Rectal smooth muscle tissue (tissue), 1 donor: ENCODE results near the gene GIT1.
A peak's percentile ranks its signal among the peaks of the same experiment; 100 is the strongest.

Source experiments
- H3K27ac ChIP-seq: one replicate; pipeline ENCODE4 v1.7.0; 2013; ENCODE audit warnings: low read depth, low read length, inconsistent platforms
- H3K27me3 ChIP-seq: one replicate; pipeline ENCODE4 v1.7.0; 2013; ENCODE audit warnings: low read length; ENCODE audit not compliant: control insufficient read depth, insufficient read depth
- H3K36me3 ChIP-seq: one replicate; pipeline ENCODE4 v1.7.0; 2013; ENCODE audit warnings: low read length; ENCODE audit not compliant: control insufficient read depth, insufficient read depth
- H3K4me1 ChIP-seq: one replicate; pipeline ENCODE4 v1.7.0; 2013; ENCODE audit warnings: low read length; ENCODE audit not compliant: control insufficient read depth, insufficient read depth
- H3K4me3 ChIP-seq: one replicate; pipeline ENCODE4 v1.7.0; 2013; ENCODE audit warnings: low read length
- H3K9ac ChIP-seq: one replicate; pipeline ENCODE4 v1.7.0; 2013; ENCODE audit warnings: low read length

GIT1 gene, protein sequence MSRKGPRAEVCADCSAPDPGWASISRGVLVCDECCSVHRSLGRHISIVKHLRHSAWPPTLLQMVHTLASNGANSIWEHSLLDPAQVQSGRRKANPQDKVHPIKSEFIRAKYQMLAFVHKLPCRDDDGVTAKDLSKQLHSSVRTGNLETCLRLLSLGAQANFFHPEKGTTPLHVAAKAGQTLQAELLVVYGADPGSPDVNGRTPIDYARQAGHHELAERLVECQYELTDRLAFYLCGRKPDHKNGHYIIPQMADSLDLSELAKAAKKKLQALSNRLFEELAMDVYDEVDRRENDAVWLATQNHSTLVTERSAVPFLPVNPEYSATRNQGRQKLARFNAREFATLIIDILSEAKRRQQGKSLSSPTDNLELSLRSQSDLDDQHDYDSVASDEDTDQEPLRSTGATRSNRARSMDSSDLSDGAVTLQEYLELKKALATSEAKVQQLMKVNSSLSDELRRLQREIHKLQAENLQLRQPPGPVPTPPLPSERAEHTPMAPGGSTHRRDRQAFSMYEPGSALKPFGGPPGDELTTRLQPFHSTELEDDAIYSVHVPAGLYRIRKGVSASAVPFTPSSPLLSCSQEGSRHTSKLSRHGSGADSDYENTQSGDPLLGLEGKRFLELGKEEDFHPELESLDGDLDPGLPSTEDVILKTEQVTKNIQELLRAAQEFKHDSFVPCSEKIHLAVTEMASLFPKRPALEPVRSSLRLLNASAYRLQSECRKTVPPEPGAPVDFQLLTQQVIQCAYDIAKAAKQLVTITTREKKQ

DNA sequence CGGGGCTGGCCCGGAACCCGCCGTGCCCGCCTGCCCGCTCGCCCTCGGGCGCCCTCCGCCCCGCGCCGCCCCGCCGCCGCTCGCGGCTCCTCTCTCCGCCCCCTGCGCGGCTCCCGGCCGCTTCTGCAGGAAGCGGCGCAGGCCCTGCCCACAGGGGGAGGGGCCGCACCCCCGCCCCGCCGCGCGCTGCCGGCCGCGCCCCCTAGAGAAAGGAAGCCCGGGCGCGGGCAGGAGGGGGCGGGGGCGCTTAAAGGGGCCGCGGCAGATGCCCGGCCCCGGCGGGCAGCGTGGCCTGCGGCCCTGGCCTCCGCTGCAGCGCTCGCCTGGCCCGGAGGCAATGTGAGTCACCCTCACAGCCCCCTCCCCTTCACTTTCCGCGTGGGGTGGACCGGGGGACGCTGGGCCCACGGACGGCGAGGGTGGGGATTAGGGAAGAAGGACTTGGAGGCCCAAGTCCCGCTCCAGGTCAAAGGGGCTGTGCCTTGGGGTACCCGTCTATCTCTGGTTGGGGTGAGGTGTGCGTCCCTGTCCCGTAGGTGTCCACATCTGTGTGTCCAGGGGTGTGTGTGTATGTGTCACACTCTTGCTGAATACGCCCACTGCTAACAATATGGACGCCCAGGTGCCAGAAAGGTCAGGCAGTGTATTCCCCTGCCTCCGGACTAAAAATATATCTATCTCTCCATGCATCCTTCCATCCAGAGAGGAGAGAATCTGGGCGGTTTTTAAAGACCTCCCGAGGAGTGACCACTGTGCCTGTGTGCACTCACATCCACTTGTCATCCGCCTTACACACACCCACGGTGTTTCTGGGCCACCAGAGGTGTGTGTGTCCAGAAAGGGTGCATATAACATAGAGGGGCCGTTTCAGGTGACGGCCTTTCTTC lies at the start of gene GIT1:
Gene GIT1, minus strand, starts transcription at position 125 of the 887 bp plus-strand sequence. CDS start 270 bp downstream, outside the sequence.
- peak within 1 kb of the TSS; percentile 85 for H3K4me3 ChIP-seq
- H3K9ac ChIP-seq, result peak within 1 kb of the TSS; percentile 67
- H3K27me3 ChIP-seq, result no peaks in the 10 kb centered on the region
- peaks cover 30% of the 10 kb centered on the region for H3K4me1 ChIP-seq
- peak within 1 kb of the TSS; percentile 87 for H3K27ac ChIP-seq
- no peaks in the 10 kb centered on the region for H3K36me3 ChIP-seq

DNA sequence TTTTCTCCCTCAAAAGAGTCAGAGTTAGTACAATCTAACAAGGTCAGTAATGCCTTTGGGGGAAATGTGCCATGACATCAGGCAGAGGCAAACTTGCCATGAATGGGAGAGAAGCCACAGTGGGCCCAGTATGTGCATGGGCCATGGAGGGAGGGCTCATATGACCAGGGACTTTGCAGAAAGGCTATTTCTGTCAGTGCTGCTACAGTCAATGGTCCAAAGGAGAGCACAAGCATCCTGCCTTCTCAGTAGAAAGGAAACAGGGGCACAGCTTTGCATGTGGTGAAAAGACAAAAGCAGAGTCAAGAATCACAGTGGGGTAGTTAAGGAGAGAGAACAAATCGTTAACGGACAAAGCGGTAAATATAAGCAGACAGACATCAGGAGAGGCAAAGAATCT lies 44.4 kb upstream of the GIT1 start:
- no peaks in the 10 kb centered on the region for H3K27me3 ChIP-seq
- H3K4me3 ChIP-seq, result no peak overlapping the region
- H3K36me3 ChIP-seq, result peaks cover 26% of the 10 kb centered on the region
- H3K4me1 ChIP-seq, result no peaks in the 10 kb centered on the region
- no peak overlapping the region for H3K9ac ChIP-seq
- H3K27ac ChIP-seq, result no peak overlapping the region

DNA sequence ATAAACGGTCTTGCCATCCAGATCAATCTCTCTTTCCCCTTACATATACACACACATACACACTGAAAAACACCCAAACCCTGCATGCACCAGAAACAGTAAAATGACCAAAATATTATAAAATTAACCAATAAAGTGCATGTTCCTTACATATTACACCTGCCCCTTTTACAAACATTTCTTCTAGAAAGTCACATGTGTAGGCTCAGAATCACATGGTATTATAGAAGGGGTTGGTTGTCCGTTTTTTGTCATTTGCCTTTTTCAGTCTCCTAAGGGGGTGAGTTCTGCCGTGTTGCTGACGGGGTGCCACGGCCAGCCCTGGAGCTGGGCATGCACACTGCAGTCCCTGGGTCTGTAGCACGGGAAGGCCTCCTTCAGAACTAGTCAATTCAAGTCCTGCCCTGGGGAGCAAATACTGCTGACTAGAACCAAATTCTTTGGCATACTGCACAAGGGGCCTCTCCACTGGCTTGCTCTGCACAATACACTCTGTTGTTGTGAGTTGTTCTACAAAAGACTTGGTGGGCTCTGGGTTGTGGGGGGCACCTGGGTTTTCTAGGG lies 41.3 kb upstream of the GIT1 start:
- Histone ChIP-seq H3K27ac (no peak overlapping the region), H3K9ac (no peak overlapping the region), H3K4me3 (no peak overlapping the region), H3K4me1 (no peaks in the 10 kb centered on the region), H3K27me3 (no peaks in the 10 kb centered on the region), H3K36me3 (peaks cover 16% of the 10 kb centered on the region)

DNA sequence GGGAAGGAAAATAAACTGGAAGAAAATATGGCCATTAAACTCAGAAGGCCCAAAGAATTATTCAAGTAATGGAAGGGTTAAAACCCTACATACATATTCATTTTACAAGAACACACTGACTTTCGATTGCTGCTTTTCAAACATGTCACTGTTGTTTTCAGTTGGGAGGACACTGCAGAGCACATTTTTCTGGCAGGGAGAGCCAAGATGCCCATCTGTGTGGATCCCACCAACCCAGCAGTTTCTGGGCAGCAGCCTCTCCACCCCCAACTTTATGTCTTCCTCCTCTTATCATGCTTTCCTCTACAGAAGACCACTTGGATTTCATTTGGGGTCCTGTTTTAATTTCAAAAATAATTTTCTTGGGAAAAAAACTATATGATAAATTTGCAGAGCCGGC lies 40.4 kb upstream of the GIT1 start:
- no peak overlapping the region for H3K9ac ChIP-seq
- no peak overlapping the region for H3K27ac ChIP-seq
- H3K4me1 ChIP-seq, result no peaks in the 10 kb centered on the region
- no peak overlapping the region for H3K4me3 ChIP-seq
- no peaks in the 10 kb centered on the region for H3K27me3 ChIP-seq
- H3K36me3 ChIP-seq, result peaks cover 16% of the 10 kb centered on the region

DNA sequence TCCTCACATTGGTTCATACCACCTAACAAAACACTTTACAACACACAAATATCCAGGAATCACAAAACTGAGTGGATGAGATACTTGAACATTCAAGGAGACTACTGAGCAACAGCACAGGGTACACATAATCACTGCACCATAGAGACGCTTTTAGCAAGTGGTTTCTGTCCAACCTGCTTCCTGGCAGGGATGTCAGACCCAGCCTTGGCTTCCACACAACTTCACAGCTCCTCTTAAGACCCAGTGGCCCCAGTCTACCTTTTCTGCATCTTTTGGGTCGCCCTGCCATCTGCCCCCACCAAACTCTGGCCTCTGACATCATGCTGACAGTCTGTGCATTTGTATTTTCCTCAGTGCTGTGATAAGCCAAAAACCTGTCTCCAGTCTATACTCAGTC lies 39.2 kb upstream of the GIT1 start:
- Histone ChIP-seq H3K4me3 (no peak overlapping the region), H3K36me3 (peaks cover 16% of the 10 kb centered on the region), H3K4me1 (no peaks in the 10 kb centered on the region), H3K9ac (no peak overlapping the region), H3K27me3 (no peaks in the 10 kb centered on the region), H3K27ac (no peak overlapping the region)

GRCh38 chr17:29627951-29628350 lies 38.5 kb upstream of the GIT1 start:
- H3K9ac ChIP-seq, result no peak overlapping the region
- no peak overlapping the region for H3K27ac ChIP-seq
- H3K4me1 ChIP-seq, result peaks cover 1% of the 10 kb centered on the region
- no peak overlapping the region for H3K4me3 ChIP-seq
- H3K36me3 ChIP-seq, result peaks cover 16% of the 10 kb centered on the region
- H3K27me3 ChIP-seq, result no peaks in the 10 kb centered on the region

DNA sequence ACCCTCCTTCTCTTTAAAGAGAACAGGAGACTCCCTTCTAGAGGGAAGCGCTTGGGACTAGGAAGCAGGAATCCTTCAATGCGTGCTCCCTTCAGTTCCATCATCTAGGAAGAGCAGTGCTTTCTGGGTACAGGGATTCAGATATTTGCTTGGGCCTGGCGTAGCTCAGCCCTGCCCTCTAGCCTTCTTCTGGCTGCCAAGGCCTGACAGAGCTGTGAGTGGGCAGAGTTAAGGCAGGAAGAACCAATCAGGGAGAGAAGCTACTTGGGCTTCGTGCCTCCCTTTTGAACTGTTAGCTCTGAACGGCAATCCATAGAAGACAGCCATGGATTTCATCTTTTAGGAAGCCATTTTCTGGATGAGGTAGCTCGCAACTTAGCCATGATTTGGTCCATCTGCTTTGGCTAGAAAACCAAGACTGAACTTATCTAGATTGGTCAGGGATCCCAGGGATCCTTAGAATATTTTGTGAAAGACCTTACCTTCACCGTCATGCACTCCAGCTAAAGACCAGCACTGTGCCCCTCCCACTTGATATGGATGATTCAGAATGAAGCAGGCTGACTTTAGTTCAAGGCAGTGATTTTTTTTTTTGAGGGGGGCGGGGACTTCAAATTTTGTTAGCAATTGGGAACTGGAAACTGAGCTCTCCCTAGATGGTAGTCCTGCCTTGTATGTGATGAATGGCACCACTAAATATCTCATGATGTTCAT lies 35.7 kb upstream of the GIT1 start:
- Histone ChIP-seq H3K4me1 (peaks cover 7% of the 10 kb centered on the region), H3K27me3 (no peaks in the 10 kb centered on the region), H3K27ac (no peak overlapping the region), H3K9ac (no peak overlapping the region), H3K4me3 (no peak overlapping the region), H3K36me3 (no peaks in the 10 kb centered on the region)

DNA sequence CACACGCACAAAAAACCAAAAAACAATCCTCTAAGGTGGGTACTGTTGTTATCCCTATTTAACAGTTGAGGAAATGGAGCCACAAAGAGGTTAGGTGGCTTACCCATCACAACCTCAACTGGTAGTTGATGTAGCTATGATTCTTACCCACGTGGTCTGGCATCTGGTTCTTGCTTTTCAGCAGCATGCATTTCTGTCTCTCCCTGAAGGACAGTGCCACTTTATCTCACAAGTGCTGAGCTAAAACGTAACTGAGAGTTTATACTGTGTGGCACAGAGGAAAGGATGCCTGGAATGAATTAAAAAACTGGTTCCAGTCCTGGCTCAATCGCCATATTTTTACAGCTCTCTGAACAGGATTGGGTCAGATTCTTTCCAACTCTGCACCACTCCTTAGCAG lies 35.1 kb upstream of the GIT1 start:
- no peak overlapping the region for H3K27ac ChIP-seq
- no peak overlapping the region for H3K4me3 ChIP-seq
- no peak overlapping the region for H3K9ac ChIP-seq
- H3K27me3 ChIP-seq, result no peaks in the 10 kb centered on the region
- H3K36me3 ChIP-seq, result no peaks in the 10 kb centered on the region
- peaks cover 7% of the 10 kb centered on the region for H3K4me1 ChIP-seq

GRCh38 chr17:29623283-29623647 lies 33.8 kb upstream of the GIT1 start:
- Histone ChIP-seq H3K27ac (no peak overlapping the region), H3K4me1 (peaks cover 7% of the 10 kb centered on the region), H3K9ac (no peak overlapping the region), H3K4me3 (peak overlapping the region; percentile 69), H3K27me3 (no peaks in the 10 kb centered on the region), H3K36me3 (no peaks in the 10 kb centered on the region)

- H3K4me3 ChIP-seq, result peak within 1 kb of the TSS; percentile 69
- no peaks in the 10 kb centered on the region for H3K27me3 ChIP-seq
- H3K4me1 ChIP-seq, result peaks cover 8% of the 10 kb centered on the region
- H3K9ac ChIP-seq, result peak within 1 kb of the TSS; percentile 32
- peak within 1 kb of the TSS; percentile 82 for H3K27ac ChIP-seq
- H3K36me3 ChIP-seq, result no peaks in the 10 kb centered on the region
Measured at GRCh38 chr17:29622337-29623282, 33.2 kb upstream of the GIT1 start, which contains the start of gene CORO6. CORO6 (minus strand) TSS chr17:29622912; CDS start chr17:29621421, 1,491 bp downstream.
